Head of caudate nucleus (tissue), 42 donors: Measurements from ENCODE around the gene SLC6A6.

Source experiments
- DNase-seq, 42 donors: peaks; one replicate each; pipeline versions ENCODE4 v3.0.0 to v3.0.0-alpha.2; 2020 to 2021; ENCODE audit warnings: mixed read lengths in 7 of 42
- intact Hi-C: fragments of 100-400 bp; cut with DNase I; formaldehyde crosslinking; loops from one replicate; pipeline ENCODE4 v1.15.0; 2022

The SLC6A6 gene

DNA sequence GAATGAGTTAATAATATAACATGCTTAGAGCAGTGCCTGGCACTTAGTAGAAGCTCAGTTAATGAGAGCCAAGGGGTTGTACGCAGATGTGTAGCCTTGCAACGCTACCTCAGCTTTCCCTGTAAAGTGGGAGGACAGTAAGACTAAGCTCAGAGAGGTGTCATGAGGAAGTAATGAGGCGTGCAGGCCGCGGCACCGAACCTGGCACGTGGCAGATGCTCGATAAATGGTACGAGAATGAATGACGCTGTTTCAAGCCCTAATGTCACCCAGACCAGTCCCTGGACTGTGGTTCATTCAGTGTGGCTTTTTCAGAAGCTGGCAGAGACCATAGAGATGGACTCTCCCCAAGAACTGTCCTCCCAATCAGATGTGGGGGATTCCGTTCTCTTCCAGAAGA is 116.5 kb downstream of the SLC6A6 start:
- intact Hi-C loops = no loop called here
- peak in 1 of 42 donors; percentile 9 for DNase-seq

DNA sequence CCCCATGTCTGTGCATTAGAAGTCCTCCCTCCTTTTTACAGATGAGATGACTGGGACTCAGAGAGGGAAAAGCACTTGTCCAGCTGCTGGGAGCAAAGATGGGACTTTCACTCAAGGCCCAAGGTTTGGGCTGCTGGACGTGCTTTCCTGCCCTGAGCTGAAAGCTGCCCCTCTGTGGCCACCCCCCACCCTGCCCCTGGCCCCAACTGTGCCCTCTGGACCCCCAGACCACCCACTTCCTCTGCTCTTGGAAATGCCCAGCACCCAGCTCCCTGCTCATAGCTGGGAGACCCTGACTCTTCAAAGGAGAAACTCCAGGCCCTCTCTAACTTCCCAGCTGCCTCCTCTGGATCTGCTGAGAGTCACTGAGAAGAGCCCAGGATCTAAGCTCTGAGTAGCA is 117.0 kb downstream of the SLC6A6 start:
- DNase-seq = peak in 2 of 42 donors; percentile 3 to 16
- intact Hi-C loops = no loop called here

DNA sequence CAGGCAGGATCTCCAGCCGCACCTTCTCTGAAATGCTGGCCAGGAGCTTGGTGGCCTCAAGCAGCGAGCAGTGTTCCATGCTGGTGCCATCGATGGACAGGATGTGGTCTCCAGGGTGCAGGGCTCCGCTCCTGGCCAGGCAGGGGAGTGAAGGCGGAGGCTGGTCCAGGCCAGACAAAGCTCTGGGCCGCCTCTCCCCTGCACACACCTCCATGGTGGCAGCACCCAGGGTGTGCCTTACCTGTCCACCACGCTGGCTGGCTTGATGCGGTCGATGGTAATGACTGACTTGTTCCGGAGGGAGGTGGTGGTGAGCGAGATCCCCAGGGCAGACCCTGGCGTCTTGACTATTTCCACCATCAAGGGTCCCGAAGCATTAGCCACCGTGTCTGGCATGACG is 117.7 kb downstream of the SLC6A6 start:
- intact Hi-C loops = no loop called here
- DNase-seq = peak in 4 of 42 donors; percentile 1 to 23 (median 13)

DNA sequence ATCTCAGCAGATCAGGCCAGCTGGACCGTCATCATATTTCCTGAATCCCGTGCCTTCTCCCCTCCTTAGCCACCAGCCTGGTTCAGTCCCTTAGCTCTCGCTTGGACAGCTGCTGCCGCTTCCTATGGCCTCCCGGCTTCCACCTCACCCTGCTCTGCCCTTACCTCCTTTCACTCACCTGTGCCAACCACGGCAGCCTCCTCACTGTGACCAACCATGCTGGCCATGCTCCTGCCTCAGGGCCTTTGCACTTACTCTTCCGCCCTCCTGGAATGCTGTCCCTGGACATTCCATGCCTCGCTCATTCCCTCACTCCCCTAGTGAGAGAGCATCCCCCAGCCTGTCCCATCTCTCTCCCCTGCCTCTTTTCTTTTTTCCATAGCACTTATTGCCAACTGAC is 118.6 kb downstream of the SLC6A6 start:
- DNase-seq = peak in 5 of 42 donors; percentile 5 to 15 (median 9)
- intact Hi-C loops = no loop called here

DNA sequence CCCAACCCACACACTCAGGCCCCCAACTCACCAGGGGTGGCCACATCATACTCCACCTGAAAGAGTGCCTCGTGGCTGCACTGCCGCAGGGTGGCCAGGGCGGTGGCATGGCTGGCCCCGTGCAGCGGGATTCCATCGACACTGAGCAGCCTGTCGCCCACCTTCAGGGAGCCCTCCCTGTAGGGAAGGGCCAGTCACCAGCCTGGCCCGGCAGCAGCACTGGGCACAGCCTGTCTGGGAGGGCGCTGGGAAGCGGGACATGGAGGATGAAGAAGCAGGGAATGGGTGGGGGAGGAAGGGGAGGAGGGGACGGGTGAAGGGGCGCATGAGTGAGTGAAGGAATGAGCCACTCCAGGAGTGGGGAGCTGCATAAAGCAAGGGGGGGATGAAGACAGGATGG is 119.2 kb downstream of the SLC6A6 start:
- intact Hi-C loops = no loop called here
- peak in 4 of 42 donors; percentile 1 to 9 (median 6) for DNase-seq

DNA sequence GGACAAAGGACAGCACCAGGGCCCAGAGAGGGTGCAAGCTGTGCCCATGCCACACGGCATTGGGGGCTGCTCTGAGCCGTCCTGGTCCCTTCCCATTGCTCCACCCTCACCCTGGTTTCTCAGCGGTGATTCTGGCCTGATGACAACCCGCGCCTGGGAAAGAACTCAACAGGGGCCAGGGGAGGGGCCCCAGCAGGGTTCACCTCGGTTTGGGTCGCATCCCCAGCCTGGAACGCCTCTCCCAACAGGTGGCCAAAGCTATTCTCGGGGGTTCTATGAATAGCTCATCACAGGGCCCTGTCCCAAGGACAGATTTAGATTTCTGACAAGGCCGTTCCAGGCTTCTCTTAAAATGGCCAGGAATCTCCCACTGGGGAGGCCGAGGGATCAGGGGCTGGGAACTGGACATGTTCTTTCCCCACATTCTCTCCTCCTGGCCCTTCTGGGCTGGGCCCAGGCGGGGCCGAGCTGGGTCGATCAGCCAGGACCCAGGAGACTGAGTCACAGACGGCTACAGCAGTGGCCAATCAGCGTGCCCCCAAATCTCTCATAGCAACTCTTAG is 119.8 kb downstream of the SLC6A6 start:
- intact Hi-C loops = no loop called here
- DNase-seq = peak in 5 of 42 donors; percentile 3 to 28 (median 16)

DNA sequence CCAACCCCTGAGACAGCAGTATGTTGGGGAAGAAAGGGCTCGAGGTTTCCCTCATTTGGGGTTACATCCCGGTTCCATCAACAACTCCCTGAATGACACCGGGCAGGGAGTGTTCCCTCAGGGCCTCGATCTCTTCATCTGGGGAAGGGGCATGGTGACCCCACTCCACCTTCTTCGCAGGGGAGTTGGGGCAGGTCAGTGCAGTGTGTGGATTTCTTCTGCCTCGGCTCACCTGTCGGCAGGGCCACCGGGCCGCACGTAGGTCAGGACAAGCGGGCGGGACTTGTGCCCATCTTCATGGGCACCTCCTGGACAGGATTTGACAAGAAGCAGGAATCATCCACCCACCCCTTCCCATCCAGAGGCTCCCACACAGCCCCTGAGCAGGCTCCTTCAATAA is 120.4 kb downstream of the SLC6A6 start:
- DNase-seq = peak in 6 of 42 donors; percentile 4 to 20 (median 6)
- intact Hi-C loops = no loop called here

DNA sequence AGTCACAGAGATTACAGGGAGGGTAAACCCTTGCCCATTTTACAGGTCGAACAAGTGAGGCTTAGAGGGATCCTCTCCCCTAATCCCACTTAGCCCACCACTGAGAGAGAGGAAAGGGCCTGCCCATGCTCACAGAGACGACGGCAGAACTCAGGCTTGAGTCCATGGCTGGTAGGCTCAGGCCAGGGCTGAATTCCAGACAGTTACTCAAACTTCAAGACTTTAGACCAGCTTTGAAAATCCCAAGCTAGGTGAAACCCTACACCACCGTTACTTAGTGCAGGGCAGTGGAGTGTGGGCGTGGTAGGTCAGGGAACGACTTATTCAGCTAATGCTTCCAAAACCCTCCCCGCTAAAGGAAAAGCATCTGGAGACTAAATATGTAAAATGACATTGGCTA is 121.4 kb downstream of the SLC6A6 start:
- intact Hi-C loops = no loop called here
- DNase-seq = peak in 3 of 42 donors; percentile 8 to 19 (median 8)

DNA sequence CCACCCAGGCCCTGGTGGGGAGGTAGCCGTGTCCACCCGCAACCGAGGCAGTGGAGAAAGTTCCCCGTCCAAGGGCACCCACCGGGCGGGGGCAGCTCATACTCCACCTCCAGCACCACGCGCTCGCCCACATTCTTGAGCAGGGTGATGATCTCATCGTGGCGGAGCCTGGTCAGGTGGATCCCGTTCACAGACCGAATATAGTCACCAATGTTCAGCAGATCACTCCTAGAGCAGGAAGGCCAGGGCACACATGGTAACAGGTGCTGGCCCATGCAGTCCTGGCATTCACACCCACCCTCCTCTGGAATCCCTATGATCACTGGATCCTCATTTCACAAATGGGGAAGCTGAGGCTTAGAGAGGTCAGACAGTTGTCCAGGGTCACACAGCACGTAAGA is 121.9 kb downstream of the SLC6A6 start:
- intact Hi-C loops = no loop called here
- peak in 5 of 42 donors; percentile 5 to 34 (median 17) for DNase-seq

DNA sequence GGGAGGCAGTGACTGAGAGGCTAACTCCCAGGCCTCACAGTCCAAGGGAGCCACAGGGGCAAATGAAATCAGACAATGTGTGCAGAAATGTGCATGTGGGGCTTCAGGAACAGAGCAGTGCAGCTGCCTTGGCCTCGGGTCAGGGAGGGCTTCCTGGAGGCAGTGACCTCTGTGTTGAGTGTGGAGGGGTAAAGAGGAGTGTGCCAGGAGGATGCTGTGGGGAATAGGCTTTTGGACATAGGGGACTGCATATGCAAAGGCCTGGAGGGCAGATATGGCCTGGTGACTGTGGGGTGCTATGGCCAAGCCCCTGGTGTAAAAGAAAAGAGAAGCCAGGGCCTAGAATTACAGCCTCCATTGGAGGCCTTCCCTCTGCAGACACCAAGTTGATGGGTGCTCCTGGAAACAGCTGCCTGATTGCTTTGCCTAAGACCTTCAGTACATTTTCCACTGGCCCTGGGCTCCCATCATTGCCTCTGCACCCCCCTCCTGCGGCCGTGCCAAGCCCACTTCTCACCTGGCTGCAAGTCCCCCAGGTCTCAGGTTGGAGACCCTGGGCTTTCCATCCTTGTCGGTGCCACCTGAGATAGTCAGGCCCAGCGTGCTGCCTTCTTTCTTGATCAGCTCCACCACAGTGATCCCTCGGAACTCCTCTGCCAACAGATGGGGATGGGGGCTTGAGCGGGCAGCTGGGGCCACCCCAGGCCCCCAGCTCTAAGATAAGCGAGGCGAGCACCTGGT is 122.7 kb downstream of the SLC6A6 start:
- peak in 3 of 42 donors; percentile 5 to 9 (median 9) for DNase-seq
- intact Hi-C loops = no loop called here

DNA sequence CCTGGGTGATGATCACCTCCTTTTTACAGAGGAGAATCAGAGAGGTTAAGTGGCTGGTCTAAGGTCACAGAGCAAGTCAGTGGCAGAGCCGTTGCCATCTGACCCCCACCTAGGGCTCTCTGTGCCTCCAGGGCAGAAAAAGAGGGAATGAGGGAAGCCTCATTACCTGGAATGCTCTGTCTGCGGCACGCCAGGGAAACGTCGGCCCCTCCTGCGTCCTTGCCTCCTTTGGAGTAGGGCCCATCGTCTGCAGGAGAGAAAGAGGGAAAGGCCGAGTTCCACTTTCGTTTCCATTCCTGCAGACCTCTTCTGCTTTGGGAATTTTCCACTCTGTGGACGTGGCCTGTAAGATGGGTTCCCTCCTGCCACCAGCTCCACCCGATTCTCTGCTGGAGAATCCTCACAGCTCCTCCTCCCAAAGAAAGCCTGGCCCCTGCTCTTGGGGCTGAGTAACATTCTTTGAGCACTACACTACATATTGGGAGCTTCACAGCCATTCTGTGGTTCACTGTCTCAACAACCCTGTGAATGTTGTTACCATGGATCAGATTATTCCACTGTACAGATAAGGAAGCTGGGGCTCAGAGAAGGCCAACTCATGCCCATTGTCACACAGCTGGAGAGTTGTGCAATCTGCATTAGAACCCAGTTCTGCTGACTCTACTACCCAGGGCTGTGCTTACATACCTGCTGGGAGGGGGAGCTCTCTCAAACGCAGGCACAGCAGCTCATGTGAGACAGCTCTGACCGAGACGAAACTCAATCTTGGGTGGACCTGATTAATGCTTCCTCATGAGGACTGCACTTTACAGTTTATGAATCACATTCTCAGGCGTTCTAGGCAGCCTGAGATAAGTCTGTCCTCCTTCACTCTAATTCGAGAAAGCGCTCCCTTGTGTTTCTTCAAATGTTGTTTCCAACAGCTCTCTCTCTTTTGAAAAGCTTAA is 123.6 kb downstream of the SLC6A6 start:
- intact Hi-C loops = no loop called here
- no peak for DNase-seq

DNA sequence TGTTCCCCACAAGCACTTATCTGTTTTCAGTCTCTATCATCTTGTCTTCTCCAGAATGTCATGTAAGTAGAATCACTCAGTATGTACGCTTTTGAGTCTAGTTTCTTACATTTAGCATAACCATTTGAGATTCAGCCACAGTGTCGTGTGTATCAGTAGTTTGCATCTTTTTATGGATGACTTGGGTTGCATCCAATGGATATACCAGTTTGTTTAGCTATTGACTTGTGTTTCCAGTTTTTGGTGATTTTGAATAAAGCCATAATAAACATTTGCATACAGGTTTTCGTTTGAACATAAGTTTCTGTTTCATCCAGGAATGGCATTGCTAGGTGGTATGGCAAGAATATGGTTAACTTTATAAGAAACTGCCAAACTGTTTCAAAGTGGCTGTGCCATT is 125.7 kb downstream of the SLC6A6 start:
- intact Hi-C loops = no loop called here
- DNase-seq = no peak

DNA sequence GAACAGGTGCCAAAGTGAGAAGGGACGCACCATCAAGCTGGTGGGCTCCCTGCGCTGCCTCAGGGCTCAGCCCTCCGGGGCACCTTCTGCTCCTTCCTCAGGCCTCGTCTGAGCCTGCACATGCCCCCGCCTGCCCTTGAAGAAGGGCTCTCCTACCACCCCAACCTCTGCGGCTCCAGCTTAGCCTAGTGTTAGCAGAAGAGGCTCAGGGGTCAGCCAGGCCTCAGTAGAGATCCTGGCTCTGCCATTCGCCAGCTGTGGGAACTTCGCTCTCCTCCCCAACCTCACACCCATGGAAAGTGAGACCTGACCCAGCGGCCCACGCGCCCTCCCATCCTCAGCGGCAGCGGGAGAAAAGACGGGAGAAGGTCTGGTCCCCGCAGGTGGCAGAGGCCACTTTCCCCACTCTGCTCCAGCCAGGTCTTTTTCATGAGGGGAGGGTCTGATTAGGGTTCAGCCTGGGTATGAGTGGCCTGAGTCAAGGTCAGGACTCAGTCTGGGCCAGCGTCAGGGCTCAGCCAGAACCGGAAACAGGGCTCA is 129.5 kb downstream of the SLC6A6 start:
- intact Hi-C loops = no loop called here
- no peak for DNase-seq

DNA sequence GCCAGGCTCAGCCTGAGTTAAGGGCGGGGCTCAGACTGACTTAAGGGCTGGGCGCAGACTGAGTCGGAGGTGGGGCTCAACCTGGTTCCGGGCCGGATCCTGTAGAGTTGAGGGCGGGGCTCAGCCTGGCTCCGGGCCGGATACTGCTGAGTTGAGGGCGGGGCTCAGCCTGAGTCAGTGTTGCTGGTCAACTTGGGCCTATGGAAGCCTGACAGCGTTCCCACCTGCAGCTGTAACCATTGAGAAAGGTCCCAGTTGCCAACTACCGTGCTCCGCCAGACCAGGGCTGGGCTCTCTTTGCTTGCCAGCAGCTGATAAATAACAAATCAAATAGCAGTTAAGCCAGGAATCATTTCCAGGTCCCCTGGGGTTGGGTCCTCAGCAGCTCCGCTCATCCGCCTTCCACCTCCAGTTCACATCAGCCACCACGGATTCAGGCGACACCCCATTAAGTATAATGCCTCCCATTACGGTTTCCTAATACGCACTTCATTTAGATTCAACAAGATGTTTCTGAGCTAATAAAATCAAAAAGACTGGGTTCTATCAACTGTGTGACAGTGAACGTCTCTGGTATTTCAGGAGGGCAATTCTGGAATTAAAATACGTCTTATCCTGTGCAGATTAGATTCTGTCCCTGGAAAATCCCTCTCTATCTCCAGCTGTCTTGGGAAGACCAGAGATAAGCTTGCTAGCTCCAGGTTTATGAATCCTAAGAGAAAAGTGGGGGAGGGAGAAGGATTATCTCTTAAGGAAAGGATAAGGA is 130.5 kb downstream of the SLC6A6 start:
- intact Hi-C loops = no loop called here
- DNase-seq = no peak

DNA sequence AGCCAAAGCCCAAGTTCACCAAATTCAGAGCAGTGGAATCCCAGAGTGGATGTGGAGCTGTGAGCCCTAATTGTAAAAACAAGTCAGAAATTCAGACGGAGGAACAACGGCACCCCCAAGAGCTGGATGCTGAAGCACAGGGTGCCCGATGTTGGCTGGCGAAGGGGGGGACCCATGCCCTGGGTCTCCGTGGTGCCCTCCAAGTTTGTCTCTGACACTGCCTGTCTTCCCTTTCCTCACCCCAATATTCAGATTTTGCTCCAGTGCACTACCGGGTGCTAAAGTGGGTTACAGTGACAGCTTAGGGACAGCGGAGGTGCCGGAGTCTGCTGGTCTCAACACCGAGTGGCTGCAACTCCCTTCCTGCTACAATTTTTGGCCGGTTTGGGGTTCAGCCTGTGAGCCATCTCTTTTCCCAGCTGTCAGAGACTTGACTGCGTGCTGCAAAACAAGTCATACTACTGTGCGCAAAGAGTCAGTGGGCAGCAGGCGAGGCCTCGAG is 131.1 kb downstream of the SLC6A6 start:
- intact Hi-C loops = no loop called here
- DNase-seq = no peak

DNA sequence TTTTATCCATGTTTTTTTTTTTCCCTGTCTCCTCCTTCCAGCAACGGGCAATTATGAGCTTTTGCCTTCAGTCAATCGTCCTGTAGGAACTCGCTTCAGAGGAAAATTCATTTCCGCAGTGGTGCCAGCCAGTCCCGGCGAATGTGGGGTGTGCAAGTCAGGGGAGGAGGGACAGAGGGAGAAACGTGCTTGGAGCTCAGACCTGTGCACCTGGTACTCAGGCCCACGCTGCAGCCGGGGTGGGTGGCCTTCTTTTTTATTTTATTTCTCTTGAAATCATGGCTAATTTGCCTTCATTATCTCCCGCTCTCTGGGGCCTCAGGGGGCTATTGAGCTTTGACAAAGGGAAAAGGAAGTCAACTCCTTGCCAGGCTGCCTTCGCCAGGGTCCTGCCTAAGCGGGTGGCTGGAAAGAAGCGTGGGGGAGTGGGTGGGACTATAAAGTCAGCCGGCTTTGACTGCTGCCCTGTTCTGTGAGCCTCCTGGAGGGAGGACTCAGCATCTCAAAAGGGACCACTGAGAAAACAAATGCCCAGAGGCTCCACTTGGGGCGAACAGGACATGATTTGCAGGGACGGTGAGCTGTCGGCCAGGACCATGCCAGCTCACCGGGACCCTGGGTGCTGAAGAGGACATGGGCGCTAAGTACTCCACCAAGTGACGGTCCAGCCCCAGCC is 132.2 kb downstream of the SLC6A6 start:
- intact Hi-C loops = no loop called here
- DNase-seq = no peak

DNA sequence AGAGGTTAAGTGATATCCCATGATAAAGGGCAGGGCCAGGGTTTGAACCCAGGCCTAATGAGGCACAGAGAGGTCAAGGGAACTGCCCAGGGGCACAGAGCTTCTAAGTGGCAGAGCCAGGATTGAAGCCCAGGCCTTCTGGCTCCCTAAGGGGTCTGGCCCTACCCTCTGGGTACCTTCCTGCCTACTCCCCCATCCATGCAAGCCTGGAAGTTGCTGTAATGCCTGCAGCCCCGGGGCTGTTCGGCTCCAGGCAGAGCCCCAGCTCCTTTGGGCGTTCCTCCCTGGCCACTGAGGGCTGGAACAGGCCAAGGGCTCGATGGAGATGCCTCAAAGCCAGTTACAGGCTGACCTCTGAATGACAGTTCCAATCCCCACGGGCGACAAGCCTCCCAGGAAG is 133.2 kb downstream of the SLC6A6 start:
- intact Hi-C loops = no loop called here
- no peak for DNase-seq
